ENCODE data around the gene PIGW.

The PIGW gene

DNA sequence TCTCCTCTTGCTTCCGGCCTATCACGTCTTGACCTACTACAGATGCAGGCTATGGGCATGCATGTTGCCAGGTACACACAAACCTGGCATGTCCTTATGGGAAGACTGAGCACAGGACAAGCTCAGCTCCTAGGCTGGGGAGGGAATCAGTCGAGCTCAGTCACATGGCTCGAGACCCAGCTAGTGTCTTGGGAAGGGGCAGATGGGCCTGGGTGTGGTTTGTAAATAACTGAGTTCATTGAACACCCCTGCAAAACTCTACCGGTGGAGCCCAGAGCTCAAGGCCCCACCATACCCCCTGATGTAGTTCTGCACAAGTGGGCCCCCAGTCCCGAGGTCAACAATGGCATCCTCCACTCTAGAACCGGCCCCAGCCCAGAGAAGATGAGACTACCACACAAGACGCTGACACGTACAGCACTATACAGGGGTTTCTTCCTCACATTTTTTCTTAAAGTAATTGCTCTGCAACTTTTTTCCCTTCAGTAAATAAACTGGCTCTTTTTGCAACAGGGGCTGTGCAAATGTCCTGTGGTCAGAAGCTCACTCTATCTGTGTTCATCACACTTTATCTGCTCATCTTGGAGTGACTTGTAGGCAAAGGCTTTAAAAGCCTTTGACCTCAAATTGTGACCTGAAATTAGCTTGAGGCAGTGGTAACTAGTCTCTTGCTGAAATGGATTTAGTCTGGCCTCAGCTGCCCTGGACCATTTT, 25.4 kb upstream of the PIGW start:
- no peak for DNase-seq (ENCODE audit: low read depth)

DNA sequence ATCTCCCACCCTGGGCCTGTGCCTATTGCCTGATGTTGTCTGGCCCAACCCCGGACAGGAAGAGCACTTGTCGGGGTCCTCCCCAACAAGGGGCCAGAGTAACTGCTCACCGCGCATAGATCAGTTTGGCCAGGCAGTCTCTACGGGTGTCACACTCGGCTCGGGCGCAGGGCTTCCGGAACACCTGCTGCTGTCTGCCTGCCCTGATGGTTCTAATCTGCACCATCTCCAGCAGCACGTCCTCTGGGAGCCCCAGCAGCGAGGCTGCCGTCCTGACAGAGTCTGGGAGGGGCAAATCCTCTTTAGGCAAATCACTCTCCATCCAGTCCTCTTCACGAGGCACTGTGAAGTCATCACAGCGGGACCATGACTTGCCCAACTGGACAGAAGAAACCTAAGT, 24.2 kb upstream of the PIGW start:
- no peak for DNase-seq (ENCODE audit: low read depth)

DNA sequence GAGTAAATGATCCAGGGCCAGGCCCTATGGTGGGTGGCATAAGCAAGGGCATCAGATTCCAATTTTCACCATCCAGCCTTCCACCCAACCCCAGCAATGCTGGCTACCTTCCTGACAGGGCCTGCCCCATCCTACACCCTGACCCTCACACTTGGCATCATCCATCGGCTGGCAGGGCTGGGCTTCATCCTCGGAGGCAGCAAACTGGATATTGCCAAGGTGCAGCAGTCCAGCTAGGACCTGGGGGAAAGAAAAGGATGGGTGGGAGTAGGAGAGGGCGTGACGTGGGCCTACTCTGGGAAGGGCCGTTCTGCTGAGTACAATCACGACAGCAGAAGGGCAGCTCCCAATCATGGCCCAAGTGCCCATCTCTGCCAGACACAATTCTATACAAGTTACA, 23.6 kb upstream of the PIGW start:
- DNase-seq (ENCODE audit: low read depth), result no peak

DNA sequence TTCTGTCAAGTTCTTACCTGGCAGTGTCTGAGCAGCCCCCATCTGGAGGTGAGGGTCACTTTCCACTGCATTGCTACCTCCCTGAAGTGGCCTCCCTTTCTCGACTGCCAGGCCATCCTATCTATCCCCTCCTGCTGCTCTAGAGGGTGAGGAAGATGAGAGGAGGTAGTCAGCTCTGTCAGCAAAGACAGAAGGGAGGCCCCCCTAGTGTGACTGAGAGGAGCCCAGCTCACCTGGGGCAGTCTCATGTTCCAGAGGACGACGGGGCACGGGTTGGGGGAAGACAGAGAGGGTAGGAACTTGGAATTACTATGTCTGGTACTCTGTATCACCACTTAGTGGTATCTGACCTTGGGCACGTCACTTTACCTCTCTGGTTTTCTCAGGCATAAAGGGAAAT, 22.1 kb upstream of the PIGW start:
- no peak for DNase-seq (ENCODE audit: low read depth)

DNA sequence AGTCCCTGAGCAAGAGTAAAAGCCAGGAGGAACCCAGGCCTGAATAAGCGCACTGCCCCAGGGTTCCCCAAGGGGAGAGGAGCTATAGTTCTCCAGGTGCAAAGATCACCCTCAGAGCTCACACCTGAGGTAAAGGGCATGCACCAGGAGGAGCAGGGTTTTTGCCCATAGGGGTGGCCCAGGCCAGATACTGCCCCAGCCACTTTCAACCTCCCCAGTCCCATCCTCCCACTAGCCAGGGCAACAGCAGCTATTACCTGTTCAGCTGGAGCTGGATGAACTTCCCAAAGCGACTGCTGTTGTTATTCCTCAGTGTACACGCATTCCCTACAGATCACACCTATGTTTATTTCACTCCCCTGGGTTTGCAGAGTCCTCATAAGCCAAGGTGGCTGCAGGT, 19.9 kb upstream of the PIGW start:
- DNase-seq (ENCODE audit: low read depth), result no peak

DNA sequence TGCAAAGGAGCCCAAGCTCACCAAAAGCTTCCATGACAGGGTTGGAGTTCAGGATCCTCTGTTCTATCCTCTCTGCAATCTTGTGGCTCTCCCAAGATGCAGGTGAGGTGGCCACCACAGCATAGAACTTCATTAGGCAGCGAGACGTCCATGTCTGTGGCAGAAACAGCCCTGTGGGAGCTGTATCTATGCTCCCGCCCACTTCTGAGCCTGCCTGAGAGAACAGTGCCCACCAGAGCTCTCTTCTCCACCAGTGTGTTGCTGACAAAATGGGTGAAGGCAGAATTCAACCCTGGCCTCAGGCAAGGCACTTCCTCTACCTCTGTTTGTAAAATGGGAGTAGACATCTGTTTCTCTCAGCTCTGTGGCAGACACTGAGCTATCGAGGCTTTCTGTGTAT, 18.9 kb upstream of the PIGW start:
- DNase-seq (ENCODE audit: low read depth), result no peak

DNA sequence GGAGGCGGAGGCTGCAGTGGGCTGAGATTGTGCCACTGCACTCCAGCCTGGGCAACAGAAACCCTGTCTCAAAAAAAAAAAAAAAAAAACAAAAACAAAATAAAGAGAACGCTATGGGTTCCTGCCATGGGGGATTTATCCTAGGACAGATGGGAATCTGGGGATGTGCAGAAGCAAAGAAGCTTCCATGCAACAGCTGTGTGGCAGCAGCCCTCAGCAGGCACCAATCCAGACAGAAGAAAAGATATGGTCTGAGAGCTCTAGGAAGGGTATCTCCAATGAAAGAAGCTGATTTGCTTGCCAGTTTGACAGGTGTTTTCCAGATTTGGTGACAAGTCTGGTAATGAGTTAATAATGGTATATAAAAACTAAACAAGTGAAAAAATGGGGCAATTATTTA, 11.7 kb upstream of the PIGW start:
- no peak for DNase-seq (ENCODE audit: low read depth)

DNA sequence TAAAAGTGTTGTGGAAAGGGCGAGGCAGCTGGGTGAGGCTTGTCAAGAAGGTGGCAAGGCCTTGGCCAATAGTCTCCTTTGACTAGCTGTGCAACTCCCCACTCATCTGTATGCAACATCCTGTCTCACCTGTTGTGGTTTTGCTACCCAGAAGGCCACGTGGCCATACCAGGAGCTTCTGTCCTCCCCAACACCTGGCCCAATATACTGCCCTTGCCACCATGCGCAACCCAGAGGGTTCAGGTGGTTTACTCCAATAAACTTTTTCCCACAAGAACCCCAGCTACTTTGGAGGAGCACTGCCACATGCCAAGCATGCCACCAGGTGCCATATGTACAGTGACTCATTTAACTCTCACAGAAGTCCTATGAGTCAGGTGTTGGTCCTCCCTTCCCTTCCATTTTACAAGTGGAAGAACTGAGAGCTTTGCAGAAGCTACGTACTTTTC, 10.3 kb upstream of the PIGW start:
- DNase-seq (ENCODE audit: low read depth), result no peak

DNA sequence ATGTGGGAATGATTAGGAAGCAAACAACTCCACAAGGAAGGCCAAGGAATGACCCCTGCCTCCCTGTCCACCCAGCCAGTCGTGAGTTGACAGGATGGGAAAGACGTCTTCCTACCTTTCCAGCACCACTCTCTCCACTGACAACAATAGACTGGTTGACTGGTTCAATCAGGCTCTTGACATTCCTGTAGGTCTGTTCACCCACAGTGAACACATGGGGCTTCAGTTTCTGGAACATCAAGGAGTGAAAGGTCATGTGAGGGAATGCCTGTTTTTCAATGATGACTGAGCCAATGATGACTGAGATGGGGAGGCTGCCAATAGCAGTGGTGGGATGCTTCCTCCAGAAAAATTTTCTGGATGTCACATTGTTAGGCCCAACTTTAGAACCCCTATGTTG, 9.7 kb upstream of the PIGW start:
- no peak for DNase-seq (ENCODE audit: low read depth)

DNA sequence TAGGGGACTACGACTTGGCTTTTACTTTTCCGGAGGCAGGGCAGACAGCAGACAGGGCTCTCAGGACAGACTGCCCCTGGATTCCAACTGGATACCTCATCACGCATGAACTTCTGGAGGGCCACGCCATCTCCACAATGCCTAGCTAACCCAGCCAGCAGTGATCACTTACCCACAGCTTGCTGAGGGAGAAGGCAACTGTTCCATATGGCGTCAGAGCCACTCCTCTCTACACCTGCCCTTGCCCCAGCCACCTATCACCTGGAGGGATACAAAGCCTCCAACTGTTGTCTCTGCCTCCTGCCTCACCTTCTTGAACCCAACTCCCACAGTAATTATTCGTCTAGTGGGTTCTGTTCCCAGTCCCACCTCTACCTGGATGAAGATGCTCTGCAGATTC, 8.9 kb upstream of the PIGW start:
- DNase-seq (ENCODE audit: low read depth), result no peak

DNA sequence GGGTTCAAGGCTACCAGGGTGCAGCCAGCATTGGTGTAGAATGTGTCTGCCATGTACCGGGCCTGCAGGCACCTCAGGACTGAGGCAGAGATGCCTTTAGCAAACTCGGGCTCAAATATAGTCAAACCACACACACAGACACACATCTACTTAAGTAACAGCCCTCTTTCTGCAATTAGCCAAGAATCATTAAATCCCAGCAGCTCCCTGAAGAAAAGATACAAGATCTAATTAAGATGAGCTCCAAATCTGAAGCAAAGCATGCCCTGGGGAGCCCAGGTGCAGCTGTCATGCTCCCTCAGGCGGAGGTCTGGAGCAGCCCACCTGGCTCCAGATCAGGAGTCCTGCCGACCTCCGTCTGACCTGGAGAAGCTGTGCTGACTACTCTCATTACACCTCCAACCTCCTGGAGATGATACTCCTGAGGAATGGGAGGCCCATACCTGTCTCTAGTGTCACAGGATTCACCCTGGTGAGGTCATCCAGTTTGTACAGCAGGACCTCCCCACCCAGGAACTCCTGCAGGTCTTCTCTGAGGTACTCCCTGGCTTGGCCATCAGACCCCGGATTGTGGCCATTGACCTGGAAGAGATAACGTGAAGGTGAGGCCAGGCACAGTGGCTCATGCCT, 7.1 kb upstream of the PIGW start:
- DNase-seq (ENCODE audit: low read depth), result no peak

DNA sequence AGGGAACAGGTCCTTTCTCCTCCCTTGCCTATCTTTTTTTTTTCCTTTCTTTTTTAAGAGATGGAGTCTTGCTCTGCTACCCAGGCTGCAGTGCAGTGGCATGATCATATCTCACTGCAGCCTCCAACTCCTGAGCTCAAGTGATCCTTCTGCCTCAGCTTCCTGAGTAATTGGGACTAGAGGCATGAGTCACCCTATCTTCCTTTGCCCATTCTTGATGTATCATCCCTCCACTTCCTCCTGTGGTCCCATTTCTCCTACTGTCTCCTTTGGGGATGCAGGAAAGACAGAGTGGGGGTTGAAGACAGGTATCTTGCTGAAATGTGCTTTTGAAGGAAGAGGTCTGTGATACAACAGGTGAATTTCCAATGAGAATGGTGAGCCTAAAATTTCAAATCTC, 5.7 kb upstream of the PIGW start:
- DNase-seq (ENCODE audit: low read depth), result no peak

DNA sequence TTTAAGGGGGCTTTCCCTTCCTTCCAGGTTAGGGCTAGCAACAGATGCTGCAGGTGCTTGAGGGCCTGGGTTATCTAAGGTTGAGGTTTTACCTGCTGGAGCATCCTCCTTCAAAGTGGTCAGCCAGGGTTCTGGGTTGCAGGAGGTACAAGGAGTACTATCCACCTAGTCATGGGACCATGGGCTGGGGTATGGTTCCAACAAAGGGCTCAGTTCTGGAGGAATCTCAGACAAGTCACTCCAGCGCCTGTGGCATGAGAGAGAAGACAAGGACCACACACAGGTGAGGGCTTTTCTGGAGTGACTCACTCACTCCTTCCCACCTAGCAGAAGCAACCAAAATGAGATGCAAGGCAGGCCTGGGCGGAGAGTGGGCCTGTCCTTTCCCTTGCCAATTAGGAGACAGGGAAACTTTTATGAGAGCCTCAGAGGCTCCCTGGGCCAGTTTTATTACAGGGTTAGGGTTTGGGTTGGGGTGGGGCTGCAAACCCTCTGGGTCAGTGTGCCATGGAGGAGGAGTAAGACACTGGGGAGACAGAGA, 2.3 kb upstream of the PIGW start:
- DNase-seq (ENCODE audit: low read depth), result no peak

DNA sequence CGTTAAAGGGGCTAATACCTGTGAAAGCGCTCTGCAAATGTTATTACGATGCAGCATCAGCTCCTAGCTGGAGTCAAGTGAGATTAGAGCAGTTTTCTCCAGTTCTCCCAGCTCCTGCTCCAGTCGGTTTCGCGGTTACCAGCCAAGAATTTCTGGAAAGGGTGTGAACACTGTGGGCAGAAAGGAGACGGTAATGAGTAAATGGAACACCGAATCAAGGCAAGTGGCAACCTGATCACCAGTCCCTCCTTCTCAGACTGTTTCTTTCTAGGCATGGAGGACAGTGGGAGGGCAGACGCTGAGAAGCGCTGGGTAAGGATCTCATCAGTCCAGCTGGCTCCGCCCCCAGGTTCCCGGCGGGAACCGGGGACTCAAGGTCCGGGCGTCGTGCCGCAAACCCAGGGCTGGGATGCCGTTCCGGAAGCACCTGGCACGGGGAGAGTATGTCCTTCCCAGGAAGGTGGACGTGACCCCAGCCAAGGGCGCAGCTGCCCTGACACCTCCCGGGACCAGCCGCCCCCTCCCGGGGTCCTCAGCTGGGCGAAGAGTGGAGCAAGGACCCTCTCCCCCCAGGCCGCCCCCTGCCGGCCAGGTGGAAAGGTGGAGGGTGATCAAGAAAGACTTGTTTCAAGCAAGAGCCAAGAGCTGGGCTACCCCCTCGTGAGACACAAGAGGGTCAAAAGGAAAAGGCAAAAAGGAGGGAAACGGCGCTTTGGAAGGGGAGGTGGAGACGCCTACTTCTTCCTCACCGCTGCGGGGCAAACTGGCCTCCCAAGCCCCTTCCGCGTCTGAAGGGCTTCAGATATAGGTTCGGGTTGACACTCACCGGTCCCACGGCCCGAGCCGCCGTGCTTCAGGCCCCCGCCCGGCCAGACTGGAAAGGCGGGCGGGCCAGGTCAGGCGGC, 600 bp upstream of the PIGW start:
- no peak for DNase-seq (ENCODE audit: low read depth)

DNA sequence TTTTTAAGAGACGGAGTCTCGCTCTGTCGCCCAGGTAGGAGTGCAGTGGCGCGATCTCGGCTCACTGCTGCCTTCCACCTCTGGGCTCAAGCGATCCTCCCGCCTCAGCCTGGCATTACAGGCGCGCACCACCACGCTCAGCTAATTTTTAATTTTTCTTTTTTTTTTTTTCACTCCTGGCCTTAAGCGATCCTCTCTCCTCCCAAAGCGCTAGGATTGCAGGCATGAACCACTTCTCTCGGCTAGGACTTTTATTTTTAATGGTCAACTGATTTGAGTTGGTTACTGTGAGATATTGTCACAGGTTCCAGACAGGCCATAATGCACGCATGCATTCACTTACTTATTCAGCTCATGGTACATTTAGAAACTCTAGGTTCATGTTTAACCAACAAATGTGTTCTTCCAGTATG, 888 bp downstream of the PIGW start:
- no peak for DNase-seq (ENCODE audit: low read depth)

DNA sequence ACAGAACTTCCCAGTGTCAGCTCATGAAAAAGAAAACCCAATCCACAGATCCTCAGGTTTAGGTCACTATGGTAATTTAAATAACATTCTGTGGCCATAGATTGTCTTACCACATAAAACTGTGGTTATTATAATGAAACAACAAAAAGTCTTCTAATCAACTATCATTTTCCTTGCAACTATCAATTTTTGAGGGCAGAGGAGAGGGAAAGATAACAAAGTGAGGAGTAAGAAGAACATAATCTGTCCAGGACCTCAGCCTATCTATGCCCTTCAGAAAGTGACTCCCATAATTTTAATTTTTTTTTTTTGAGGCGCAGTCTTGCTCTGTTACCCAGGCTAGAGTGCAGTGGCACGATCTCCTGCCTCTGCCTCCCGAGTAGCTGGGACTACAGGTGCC, 5.9 kb downstream of the PIGW start:
- no peak for DNase-seq (ENCODE audit: low read depth)

DNA sequence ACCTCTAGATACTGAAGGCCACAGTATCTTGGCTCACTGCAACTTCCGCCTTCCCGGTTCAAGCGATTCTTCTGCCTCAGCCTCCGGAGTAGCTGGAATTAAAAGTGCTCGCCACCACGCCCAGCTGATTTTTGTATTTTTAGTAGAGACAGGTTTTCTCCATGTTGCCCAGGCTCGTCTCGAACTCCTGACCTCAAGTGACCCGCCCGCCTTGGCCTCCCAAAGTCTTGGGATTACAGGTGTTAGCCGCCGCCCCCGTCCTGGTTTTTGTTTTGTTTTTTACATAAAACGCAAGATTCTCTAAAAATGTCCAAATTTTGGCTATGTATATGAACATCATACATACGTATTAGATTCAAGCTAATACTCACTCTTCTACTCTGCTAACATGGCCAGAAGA, 8.0 kb downstream of the PIGW start:
- DNase-seq (ENCODE audit: low read depth), result no peak

DNA sequence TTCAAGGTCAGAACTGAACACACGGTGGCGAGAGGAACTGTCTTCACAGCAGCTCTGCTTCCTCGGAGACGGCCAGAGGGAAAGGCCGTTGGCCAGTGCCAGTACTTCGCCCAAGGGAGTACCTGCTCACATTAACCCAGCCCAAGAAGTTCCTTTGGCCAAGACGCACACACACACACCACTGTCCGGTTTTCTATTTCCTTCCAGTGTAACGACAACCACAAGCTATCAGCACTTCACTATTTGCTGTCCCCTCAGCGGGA, 9.2 kb downstream of the PIGW start:
- no peak for DNase-seq (ENCODE audit: low read depth)

DNA sequence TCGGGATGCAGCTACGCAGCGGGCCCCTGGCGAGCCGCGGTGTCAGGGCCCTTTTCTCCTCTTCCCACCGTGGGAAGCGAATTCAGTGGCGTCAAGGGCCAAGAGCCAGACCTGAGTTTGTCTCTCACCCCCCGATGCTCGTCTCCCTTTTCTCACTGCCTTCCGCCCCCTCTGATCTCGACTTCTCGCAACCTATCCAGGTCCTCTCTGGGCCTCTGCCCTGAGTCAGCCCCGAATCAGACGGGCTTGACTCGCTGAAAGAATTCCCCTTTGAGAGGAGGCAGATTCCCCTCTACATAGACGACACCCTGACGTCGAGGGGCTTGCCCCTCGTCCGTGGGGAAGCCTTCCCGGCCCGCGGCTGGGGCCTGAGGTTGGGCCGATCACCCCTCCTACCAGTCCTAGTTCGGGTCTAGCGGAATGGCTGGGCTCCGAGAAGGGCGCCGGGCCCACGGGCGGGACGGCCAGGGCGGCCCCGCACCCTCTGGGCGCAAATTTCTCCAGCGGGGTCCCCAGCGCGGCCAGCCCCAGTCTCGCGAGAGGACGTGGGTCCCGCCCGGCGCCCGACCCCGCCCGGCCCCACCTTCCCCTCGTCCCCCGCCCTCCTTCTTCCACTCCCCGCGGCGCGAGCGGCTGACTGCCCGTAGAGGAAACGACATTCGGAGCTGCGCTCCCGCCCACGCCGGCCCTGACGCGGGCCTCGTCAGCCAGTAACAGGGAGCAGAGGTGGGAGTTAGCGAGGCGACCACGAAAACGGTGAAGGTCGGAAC, 9.7 kb downstream of the PIGW start, which contains the start of gene GGNBP2:
TSS of gene GGNBP2 (plus strand) at position 613 of the 770 bp plus-strand sequence. CDS start 806 bp downstream, outside the sequence.
- no peak for DNase-seq (ENCODE audit: low read depth)

DNA sequence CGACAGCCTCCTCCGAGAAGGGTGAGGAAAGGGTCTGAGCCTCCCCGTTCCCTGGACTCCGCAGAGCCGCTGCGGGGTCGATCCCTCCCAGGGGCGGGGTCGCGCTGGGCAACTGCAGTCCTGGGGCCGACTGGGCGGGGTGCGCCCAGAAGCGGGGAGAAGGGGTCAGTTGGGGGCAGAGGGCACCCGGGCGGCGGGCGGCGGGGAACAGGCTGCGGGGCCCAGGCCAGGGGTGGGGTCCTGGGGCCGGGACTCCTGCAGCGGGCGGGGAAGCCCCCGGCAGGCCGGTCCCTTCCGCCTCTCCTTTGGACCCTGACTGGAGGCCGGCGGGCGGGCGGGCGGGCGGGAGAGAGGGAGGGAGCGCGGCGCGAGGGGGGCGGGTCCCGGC, 10.3 kb downstream of the PIGW start:
- no peak for DNase-seq (ENCODE audit: low read depth)

DNA sequence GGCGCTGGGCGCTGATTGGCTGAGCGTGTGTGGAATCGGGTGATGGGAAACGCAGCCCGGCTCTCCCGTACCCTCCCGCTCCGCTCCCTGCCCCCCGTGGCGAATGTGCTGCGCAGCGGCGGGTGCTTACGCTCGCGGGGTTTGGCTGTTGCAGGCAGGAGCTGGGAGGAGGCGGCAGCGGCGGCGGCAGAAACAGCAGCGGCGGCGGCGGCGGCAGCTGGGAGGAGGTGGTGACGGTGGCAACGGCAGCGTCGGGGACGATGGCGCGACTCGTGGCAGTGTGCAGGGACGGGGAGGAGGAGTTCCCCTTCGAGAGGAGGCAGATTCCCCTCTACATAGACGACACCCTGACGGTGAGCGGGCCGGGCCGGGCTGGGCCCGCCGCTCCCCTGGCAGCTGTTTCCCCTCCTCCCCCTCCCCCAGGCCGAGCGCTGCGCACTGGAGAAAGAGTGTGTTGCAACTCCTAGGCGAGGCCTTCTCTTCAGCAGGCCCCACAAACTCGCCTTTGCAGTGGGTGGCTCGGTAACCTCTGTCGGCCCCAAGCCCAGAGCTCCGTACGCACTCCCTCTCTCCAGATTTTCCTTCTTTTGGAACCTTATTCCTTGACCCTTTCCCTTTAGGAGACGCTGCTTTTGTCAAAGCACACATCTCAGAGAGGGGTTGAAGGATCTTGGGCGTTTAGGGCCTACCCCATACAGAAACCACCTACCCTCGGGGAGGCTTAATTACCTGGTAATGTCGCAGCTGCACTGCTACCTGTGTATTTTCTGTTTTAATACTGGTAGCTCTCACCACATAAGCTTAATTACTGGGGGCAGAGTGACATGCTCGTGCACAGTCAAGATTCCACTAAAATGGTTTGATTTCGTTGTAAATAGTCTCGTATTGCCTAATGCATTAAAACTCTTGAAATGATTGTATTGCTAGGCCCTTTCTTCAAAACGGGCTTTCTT, 11.0 kb downstream of the PIGW start:
- no peak for DNase-seq (ENCODE audit: low read depth)

Measured in HS-27A (cell line).